CD4-positive, alpha-beta T cell treated with Interleukin-4 for 4 hours (primary cell): ENCODE results near the gene SIRPD.

ENCODE experiments used
- DNase-seq: peaks from one replicate; pipeline ENCODE4 v3.0.0-alpha.2; 2020

The SIRPD gene

DNA sequence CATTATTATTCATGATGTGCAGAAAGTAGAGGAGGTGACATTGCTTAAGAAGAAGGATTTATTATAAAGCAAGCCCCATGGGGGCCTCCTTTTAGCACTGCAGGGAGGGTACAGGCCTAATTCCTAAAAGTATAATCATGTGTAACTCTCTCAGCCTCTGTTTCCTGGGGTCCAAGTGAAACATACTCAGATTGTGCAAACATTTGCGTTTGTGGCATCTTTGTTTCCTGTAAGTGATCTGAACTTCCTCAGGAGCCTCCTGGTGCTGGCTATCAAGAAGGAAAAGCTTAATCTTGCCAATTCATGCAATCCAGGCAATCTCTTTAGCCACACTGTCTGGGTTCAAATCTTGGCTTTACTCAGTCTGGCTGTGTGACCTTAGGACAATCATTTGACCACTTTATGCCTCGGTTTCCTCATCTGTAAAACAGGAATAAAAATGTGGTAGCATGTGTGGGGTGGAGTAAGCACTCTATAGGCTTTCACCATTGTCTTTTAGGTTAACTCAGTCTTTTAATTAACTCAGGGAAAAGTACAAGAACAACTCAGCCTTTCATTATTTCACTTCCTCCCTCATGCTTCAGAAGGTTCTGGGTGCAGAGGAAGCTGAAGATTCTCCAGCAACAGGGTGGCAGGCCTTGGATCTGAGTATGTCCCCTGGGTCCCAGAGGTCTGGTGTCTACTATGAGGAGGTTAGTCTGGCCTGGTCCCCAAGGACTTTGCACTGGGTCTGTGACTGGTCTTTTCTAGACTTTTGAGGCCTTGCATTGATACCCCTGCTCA, 65.5 kb downstream of the SIRPD start:
- no peak for DNase-seq

DNA sequence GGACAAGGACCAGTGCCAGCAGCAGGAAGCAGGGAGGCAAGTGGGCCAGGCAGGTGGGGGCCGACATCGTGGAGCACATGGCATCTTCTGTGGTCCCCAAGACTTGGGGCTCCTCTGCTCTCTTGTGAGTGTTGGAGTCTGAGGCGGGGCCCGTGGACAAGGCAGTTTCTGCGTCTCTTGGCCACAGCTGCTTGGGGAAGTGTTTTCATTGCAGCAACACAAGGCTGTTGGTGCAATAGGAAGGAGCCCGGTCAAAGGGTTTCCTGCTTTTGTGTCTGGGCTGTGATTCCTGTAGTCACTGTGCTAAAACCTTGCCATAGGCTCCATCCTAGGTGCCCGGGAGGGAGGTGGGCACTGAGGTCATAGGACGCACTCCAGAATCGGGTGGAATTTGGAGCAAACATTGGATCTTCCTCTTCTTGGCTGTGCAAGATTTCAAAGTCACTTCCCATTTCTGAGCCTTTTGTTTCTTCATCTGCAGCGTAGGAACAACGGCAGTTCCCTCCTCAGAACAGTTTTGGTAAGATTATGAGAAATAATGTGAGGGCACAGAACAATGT, 66.1 kb downstream of the SIRPD start, which contains the start of gene SIRPB2:
Gene SIRPB2 (minus strand): TSS at position 140 of the 560 bp plus-strand sequence. CDS start 61 bp downstream, at position 79.
- DNase-seq = no peak

DNA sequence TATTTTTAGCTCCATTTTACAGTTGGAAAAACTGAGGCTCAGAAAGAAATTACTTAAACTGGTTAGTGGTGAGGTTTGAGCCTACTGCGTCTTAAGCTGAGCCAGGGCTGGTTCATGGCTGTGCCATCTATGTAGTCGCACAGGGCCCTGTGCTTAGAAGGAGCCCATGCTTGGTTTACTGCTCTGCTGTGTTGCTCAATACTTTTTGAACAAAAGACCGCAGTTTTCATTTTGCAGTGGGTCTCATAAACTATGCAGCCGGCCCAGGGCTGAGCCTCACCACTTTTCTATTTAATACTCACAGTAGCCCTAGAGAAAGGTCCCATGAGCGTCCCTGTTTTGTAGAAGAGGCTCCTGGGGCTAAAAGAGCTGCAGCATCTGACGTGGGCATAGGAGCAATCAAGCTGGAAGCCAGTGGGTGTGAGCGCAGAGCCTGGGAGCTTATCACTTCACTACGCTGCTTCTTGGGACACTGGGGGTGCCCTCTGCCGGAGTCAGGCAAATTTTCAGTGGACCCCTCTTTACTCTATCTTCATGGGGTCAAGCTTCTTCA, 66.8 kb downstream of the SIRPD start:
- no peak for DNase-seq

DNA sequence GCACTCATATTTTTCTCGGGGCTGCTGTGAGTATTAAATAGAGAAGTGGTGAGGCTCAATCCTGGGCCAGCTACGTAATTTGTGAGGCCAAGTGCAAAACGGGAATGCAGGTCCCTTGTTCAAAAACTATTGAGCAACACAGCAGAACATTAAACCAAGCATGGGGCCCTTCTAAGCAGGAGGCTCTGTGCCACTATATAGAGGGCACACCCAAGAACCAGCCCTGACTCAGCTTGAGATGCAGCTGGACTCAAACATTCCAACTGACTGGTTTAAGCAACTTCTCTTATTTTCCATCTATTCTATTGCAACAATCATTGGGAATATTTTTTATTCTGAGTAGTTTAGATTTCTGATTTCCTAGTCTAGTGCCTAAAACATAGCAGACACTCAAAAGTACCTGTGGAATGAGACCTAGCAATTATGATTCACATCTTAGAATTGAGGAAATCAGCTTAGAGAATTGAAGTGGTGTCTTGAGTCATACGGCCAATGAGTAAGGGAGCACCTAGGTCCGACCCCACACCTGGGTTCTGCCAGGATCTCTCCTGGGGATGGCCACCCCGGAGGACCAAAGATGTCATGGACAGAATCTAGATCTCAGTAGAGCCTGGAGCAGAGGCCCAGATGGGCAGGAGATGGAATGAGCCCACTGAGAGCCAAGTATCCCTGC, 67.6 kb downstream of the SIRPD start:
- no peak for DNase-seq

DNA sequence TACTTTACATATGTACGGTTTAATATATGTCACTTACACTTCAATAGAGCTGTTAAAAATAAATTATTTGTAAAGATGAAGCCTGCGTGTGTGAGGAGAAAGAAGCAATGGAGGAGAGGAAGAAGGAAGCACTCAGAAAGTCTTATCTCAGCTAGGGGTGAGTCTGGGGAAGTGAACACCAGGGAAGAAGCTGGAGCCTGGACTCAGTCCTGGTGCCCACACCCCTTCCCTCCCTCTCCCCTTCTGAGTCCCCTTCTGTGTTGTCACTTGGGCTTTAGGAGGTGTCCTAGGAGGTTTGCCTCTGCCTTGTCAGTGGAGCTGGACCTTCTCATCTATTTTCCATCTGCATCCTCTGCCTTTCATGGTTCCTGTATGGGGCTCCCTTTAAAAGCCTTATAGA, 68.2 kb downstream of the SIRPD start:
- no peak for DNase-seq

DNA sequence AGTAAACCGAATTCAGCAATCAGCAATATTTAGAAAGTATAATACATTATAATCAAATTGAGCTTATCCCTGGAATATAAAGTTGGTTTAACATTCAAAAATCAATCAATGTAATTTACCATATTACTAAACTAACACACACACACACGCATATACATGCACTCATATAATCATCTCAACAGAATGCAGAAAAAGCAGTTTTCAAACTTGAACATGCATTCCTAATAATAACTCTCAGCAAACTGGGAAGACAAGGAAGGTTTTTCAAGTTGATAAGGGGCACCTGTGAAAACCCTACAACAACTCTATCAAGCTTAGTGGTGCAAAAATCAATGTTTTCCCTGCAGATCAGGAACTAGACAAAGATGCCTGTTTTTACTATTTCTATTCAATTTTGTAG, 70.9 kb downstream of the SIRPD start:
- DNase-seq = no peak

DNA sequence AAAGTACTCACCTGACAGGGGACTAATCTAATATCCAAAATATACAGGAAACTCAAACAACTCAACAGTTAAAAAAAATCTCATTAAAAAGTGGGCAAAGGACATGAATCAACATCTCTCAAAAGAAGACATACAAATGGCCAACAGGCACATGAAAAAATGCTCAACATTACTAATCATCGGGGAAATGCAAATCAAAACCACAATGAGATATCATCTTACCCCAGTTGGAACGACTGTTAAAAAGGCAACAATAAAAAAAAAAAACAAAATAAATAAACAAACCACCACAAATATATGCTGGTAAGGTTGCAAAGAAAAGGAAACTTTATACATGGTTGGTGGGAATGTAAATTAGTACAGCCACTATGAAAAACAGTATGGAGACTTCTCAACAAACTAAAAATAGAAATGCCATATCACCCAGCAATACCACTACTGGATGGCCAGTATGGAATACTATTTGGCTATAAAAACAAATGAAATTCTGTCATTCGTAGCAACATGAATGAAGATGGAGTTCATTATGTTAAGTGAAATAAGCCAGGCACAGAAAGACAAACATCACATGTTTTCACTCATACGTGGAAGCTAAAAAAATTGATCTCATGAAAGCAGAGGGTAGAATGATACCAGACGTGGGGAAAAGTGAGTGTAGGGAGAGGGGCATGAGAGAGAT, 72.9 kb downstream of the SIRPD start:
- DNase-seq = no peak
